Mesendoderm (in vitro differentiated cells): Measurements from ENCODE around the gene SCN2B.
A peak's percentile ranks its signal among the peaks of the same experiment; 100 is the strongest.
"Not testable (repeated sequence)": the region's sequence is repeated elsewhere in the genome, so short reads cannot be mapped to it uniquely, and the experiment has no call there.

Experiments
- DNase-seq: peaks from one replicate; pipeline ENCODE4 v3.0.0; 2013
- H2AK5ac ChIP-seq: 2 replicates; pipeline ENCODE4 v1.6.1; 2013; ENCODE audit warnings: low read length, inconsistent platforms
- H2BK120ac ChIP-seq: 2 replicates; pipeline ENCODE4 v1.6.1; 2013; ENCODE audit warnings: low read depth, mild to moderate bottlenecking, low read length, moderate library complexity, mixed read lengths
- H2BK15ac ChIP-seq: replicated peaks from 2 replicates; pipeline ENCODE4 v1.6.1; 2013; ENCODE audit warnings: low read depth, mild to moderate bottlenecking, moderate library complexity
- H2BK5ac ChIP-seq: 2 replicates; pipeline ENCODE4 v1.6.1; 2013; ENCODE audit warnings: low read length, inconsistent platforms
- H3K18ac ChIP-seq: 2 replicates; pipeline ENCODE4 v1.6.1; 2013; ENCODE audit warnings: mild to moderate bottlenecking, low read length, mixed read lengths
- H3K23ac ChIP-seq: one replicate; pipeline ENCODE4 v1.6.1; 2013; ENCODE audit warnings: low read length
- H3K27ac ChIP-seq: 2 replicates; pipeline ENCODE4 v1.5.1; 2013; ENCODE audit warnings: low read depth, mild to moderate bottlenecking, inconsistent platforms, low read length, moderate library complexity
- H3K27me3 ChIP-seq: 2 replicates; pipeline ENCODE4 v1.6.1; 2013; ENCODE audit warnings: low read length, control low read depth, mild to moderate bottlenecking, inconsistent platforms; ENCODE audit not compliant: insufficient read depth, poor library complexity
- H3K36me3 ChIP-seq: 2 replicates; pipeline ENCODE4 v1.6.1; 2013; ENCODE audit warnings: low read length, inconsistent platforms; ENCODE audit not compliant: control insufficient read depth, insufficient read depth
- H3K4ac ChIP-seq: one replicate; pipeline ENCODE4 v1.6.1; 2013; ENCODE audit warnings: low read depth, mild to moderate bottlenecking, low read length, moderate library complexity
- H3K4me1 ChIP-seq: 2 replicates; pipeline ENCODE4 v1.6.1; 2013; ENCODE audit warnings: low read depth, low read length, inconsistent platforms; ENCODE audit not compliant: control insufficient read depth
- H3K4me2 ChIP-seq: 2 replicates; pipeline ENCODE4 v1.6.1; 2013; ENCODE audit warnings: low read length
- H3K4me3 ChIP-seq: 2 replicates; pipeline ENCODE4 v1.5.1; 2013; ENCODE audit warnings: mild to moderate bottlenecking, low read length
- H3K56ac ChIP-seq: one replicate; pipeline ENCODE4 v1.6.1; 2013; ENCODE audit warnings: low read length
- H3K79me1 ChIP-seq: 2 replicates; pipeline ENCODE4 v1.6.1; 2013; ENCODE audit warnings: low read length, inconsistent platforms
- H3K79me2 ChIP-seq: 2 replicates; pipeline ENCODE4 v1.6.1; 2013; ENCODE audit warnings: mild to moderate bottlenecking, low read length; ENCODE audit not compliant: control insufficient read depth, insufficient read depth
- H3K9ac ChIP-seq: 2 replicates; pipeline ENCODE4 v1.6.1; 2013; ENCODE audit warnings: low read length, inconsistent platforms
- H4K5ac ChIP-seq: one replicate; pipeline ENCODE4 v1.6.1; 2013; ENCODE audit warnings: low read length
- H4K8ac ChIP-seq: one replicate; pipeline ENCODE4 v1.6.1; 2013; ENCODE audit warnings: low read depth, mild to moderate bottlenecking, control low read depth, low read length, moderate library complexity
- WGBS: extraction: QIAGEN DNeasy Blood & Tissue Kit; methylation state at CpG from one replicate; pipeline ENCODE4 v1.1.7; 2013; ENCODE audit warnings: low lambda C conversion rate, missing lambda C conversion rate; ENCODE audit not compliant: insufficient coverage; ENCODE audit errors: extremely low coverage; 5-methylcytosine and 5-hydroxymethylcytosine counted together

The SCN2B gene

GRCh38 chr11:118190942-118191506 lies 14.6 kb upstream of the SCN2B start:
- H3K9ac ChIP-seq, H3K4ac ChIP-seq, H2BK15ac ChIP-seq, H3K27ac ChIP-seq, H3K36me3 ChIP-seq, H3K18ac ChIP-seq, H2BK120ac ChIP-seq, H4K5ac ChIP-seq, H3K79me1 ChIP-seq, H3K4me2 ChIP-seq, H3K27me3 ChIP-seq, H3K4me3 ChIP-seq, H3K4me1 ChIP-seq, H2AK5ac ChIP-seq, H4K8ac ChIP-seq, H3K79me2 ChIP-seq, H3K23ac ChIP-seq, H2BK5ac ChIP-seq, H3K56ac ChIP-seq: not testable (repeated sequence)
- no CpG with 5 or more reads among the region's 2 CpGs for WGBS
- peak; percentile 31 for DNase-seq

- no peak overlapping the region for H3K4me2 ChIP-seq
- no peak overlapping the region for H4K8ac ChIP-seq
- H2BK5ac ChIP-seq: no peak overlapping the region
- no peak overlapping the region for H2BK120ac ChIP-seq
- no peak overlapping the region for H3K9ac ChIP-seq
- no peaks in the 10 kb centered on the region for H3K79me1 ChIP-seq
- H3K18ac ChIP-seq: no peak overlapping the region
- no peak overlapping the region for H2BK15ac ChIP-seq
- no peak for DNase-seq
- H3K4me3 ChIP-seq: no peak overlapping the region
- H2AK5ac ChIP-seq: no peak overlapping the region
- no peak overlapping the region for H3K27ac ChIP-seq
- no peak overlapping the region for H3K23ac ChIP-seq
- H3K4me1 ChIP-seq: no peaks in the 10 kb centered on the region
- no peak overlapping the region for H4K5ac ChIP-seq
- no peaks in the 10 kb centered on the region for H3K36me3 ChIP-seq
- no peak overlapping the region for H3K4ac ChIP-seq
- no CpG with 5 or more reads among the region's 6 CpGs for WGBS
- peaks cover 2% of the 10 kb centered on the region for H3K27me3 ChIP-seq
- no peak overlapping the region for H3K56ac ChIP-seq
- H3K79me2 ChIP-seq: no peaks in the 10 kb centered on the region
These were observed 10.1 kb upstream of the SCN2B start for GRCh38 chr11:118186346-118187107.

GRCh38 chr11:118184784-118185579 lies 8.5 kb upstream of the SCN2B start:
- H4K8ac ChIP-seq: no peak overlapping the region
- H3K4ac ChIP-seq: no peak overlapping the region
- peaks cover 2% of the 10 kb centered on the region for H3K27me3 ChIP-seq
- no peak overlapping the region for H2BK15ac ChIP-seq
- no peak overlapping the region for H2BK5ac ChIP-seq
- no peaks in the 10 kb centered on the region for H3K4me1 ChIP-seq
- H3K4me3 ChIP-seq: no peak overlapping the region
- no peak overlapping the region for H2AK5ac ChIP-seq
- no peak overlapping the region for H3K23ac ChIP-seq
- no CpG with 5 or more reads among the region's 12 CpGs for WGBS
- no peak for DNase-seq
- H4K5ac ChIP-seq: no peak overlapping the region
- H3K27ac ChIP-seq: no peak overlapping the region
- no peak overlapping the region for H3K9ac ChIP-seq
- no peak overlapping the region for H3K56ac ChIP-seq
- no peak overlapping the region for H3K4me2 ChIP-seq
- no peak overlapping the region for H2BK120ac ChIP-seq
- no peaks in the 10 kb centered on the region for H3K79me2 ChIP-seq
- H3K36me3 ChIP-seq: no peaks in the 10 kb centered on the region
- no peak overlapping the region for H3K18ac ChIP-seq
- H3K79me1 ChIP-seq: no peaks in the 10 kb centered on the region

- not testable (repeated sequence) for H2BK5ac ChIP-seq, H3K9ac ChIP-seq, H3K79me2 ChIP-seq, H3K4me1 ChIP-seq, H3K27ac ChIP-seq, H3K36me3 ChIP-seq, H3K4me2 ChIP-seq, H2BK15ac ChIP-seq, H3K18ac ChIP-seq, H3K79me1 ChIP-seq, DNase-seq, H2AK5ac ChIP-seq, H2BK120ac ChIP-seq, H4K5ac ChIP-seq, H3K4ac ChIP-seq, H4K8ac ChIP-seq, H3K56ac ChIP-seq, H3K4me3 ChIP-seq, H3K23ac ChIP-seq, H3K27me3 ChIP-seq
- WGBS: no CpG with 5 or more reads among the region's 5 CpGs
These were observed 7.3 kb upstream of the SCN2B start for GRCh38 chr11:118183691-118184090.

- no peaks in the 10 kb centered on the region for H3K79me1 ChIP-seq
- H3K4me2 ChIP-seq: peak overlapping the region; percentile 40
These were observed 3.9 kb upstream of the SCN2B start for GRCh38 chr11:118180300-118180703.

More at GRCh38 chr11:118180300-118180703, 3.9 kb upstream of the SCN2B start:
- Histone ChIP-seq H3K4ac (no peak overlapping the region), H4K8ac (no peak overlapping the region), H2BK15ac (no peak overlapping the region), H3K9ac (peak overlapping the region; percentile 27), H2BK5ac (no peak overlapping the region), H3K27ac (no peak overlapping the region), H3K56ac (peak overlapping the region; percentile 58), H4K5ac (no peak overlapping the region), H2BK120ac (no peak overlapping the region), H3K23ac (no peak overlapping the region), H3K4me1 (no peaks in the 10 kb centered on the region), H3K36me3 (no peaks in the 10 kb centered on the region), H3K27me3 (peaks cover 1% of the 10 kb centered on the region), H3K79me2 (no peaks in the 10 kb centered on the region), H2AK5ac (no peak overlapping the region), H3K4me3 (no peak overlapping the region), H3K18ac (no peak overlapping the region)
- peak; percentile 87 for DNase-seq
- no CpG with 5 or more reads among the region's 11 CpGs for WGBS
